ENCODE data around the gene MPST.

GRCh38 chr22:36971341-36972125, 48.0 kb upstream of the MPST start:
- TF ChIP-seq CTCF (IDR thresholded peaks at IDR 0.05) (no peak), EZH2 (IDR thresholded peaks at IDR 0.05) (no peak)
